GM12872 (cell line): ENCODE results near the gene SRPK2.

Source experiments
- CTCF ChIP-seq: IDR thresholded peaks from 3 replicates; pipeline ENCODE4 v1.5.1; 2011; ENCODE audit warnings: low read depth, mild to moderate bottlenecking, low read length, moderate library complexity; ENCODE audit not compliant: insufficient read depth

Gene SRPK2

GRCh38 chr7:105327201-105327600 is 61.5 kb downstream of the SRPK2 start:
- no peak for TF ChIP-seq CTCF

GRCh38 chr7:105325216-105325904 is 63.4 kb downstream of the SRPK2 start:
- TF ChIP-seq CTCF = no peak

GRCh38 chr7:105323366-105323765 is 65.4 kb downstream of the SRPK2 start:
- no peak for TF ChIP-seq CTCF

- no peak for TF ChIP-seq CTCF
Observed at GRCh38 chr7:105322655-105323277, 66.0 kb downstream of the SRPK2 start.

- TF ChIP-seq CTCF = no peak
Observed at GRCh38 chr7:105321754-105322455, 66.8 kb downstream of the SRPK2 start.

- TF ChIP-seq CTCF = no peak
Observed at GRCh38 chr7:105320896-105321295, 67.8 kb downstream of the SRPK2 start.

- no peak for TF ChIP-seq CTCF
Observed at GRCh38 chr7:105319578-105319977, 69.1 kb downstream of the SRPK2 start.
